ENCODE results near the gene PLEK. TPM values are rescaled to one million over a fixed set of nuclear protein-coding genes. Genes with fewer than 3 reads are reported as not detected.

PLEK gene, protein sequence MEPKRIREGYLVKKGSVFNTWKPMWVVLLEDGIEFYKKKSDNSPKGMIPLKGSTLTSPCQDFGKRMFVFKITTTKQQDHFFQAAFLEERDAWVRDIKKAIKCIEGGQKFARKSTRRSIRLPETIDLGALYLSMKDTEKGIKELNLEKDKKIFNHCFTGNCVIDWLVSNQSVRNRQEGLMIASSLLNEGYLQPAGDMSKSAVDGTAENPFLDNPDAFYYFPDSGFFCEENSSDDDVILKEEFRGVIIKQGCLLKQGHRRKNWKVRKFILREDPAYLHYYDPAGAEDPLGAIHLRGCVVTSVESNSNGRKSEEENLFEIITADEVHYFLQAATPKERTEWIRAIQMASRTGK
- total RNA-seq = not detected in 2 replicates

DNA sequence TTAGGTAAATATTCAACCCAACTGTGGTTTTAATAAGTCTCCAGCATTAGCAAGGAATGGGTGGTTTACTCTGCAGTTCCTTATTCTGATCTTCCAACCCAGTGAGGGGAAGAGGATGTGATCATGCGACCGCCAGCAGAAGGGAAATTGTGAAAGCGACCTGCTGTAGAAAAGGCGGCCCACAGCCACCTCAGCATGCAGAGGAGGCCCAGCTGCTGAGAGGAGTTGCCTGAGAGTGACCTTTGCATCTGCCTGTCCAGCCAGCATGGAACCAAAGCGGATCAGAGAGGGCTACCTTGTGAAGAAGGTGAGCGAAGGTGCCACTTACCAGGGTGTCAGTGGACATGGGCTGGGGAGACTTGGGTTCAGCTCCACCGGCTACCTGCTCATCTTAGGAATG, at the start of gene PLEK:
Gene PLEK (plus strand): TSS at position 196 of the 400 bp plus-strand sequence. CDS start 70 bp downstream, at position 266.

DNA sequence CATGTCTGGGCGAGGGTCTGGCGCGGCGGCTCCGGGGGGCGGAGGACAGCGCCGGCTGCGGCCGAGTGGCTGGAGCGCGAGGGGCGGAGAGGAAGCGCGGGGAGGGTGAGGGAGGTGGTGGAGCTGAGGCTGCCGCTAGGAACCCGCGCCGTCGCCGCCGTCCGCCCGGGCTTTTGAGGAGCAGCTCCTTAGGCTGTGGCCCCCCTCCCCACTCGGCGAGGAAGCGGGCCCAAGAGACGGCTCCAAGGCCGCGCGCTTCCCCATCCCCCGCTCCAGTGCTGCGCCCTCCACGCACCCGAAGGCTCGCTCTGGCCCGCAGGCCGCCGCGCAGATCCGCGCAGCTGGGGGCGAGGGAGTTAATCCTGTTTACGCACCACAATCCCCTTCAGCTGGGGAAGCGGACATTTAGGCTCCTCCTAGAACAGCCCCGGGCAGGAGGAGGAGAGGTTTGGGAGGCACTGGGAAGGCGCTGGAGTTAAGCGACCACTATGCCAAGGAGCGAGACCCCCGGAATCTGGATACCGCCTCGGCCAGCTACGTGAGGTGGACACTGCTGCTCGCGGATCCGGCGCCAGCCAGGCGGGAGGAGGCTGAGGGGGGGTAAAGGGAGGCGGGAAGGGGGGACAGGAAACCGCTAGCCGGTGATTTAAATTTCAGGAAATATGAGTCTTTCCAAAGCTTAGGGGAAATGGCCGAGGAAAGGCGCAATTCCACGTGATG, 45.5 kb upstream of the PLEK start, which contains the start of gene CNRIP1:
Gene CNRIP1 (minus strand): TSS at position 552 of the 720 bp plus-strand sequence. CDS start 549 bp downstream, at position 3.

Other genes starting within 250 kb of the PLEK start
- gene PNO1, start 207.4 kb upstream of the PLEK start, total RNA-seq = 3.5 and 8.5 TPM in 2 replicates
- 14.5 and 18.3 TPM in 2 replicates for gene PPP3R1, start 112.8 kb upstream of the PLEK start, total RNA-seq
- gene CNRIP1, start 45.3 kb upstream of the PLEK start, total RNA-seq = under 0.01 TPM in 1 of 2 replicates, not detected in the other
- gene FBXO48, start 102.0 kb downstream of the PLEK start, total RNA-seq = 0.33 and 0.39 TPM in 2 replicates
- 2.8 and 4.3 TPM in 2 replicates for gene APLF, start 102.3 kb downstream of the PLEK start, total RNA-seq

Measured in placental epithelial cell (primary cell).